Mucosa of stomach (tissue), 1 donor: ENCODE measurements around the gene KCNMA1.
"Not testable (repeated sequence)": the region's sequence is repeated elsewhere in the genome, so short reads cannot be mapped to it uniquely, and the experiment has no call there.

Experiments used
- H3K27me3 ChIP-seq: one replicate; pipeline ENCODE4 v1.7.0; 2013; ENCODE audit warnings: mild to moderate bottlenecking, low read length; ENCODE audit not compliant: control insufficient read depth, insufficient read depth
- H3K36me3 ChIP-seq: one replicate; pipeline ENCODE4 v1.7.0; 2013; ENCODE audit warnings: low read length; ENCODE audit not compliant: control insufficient read depth, insufficient read depth
- H3K4me1 ChIP-seq: one replicate; pipeline ENCODE4 v1.7.0; 2013; ENCODE audit warnings: mild to moderate bottlenecking, low read length; ENCODE audit not compliant: control insufficient read depth, insufficient read depth
- H3K4me3 ChIP-seq: one replicate; pipeline ENCODE4 v1.7.0; 2013; ENCODE audit warnings: low read length
- H3K9ac ChIP-seq: one replicate; pipeline ENCODE4 v1.7.0; 2013; ENCODE audit warnings: mild to moderate bottlenecking, low read length, moderate library complexity
- H3K9me3 ChIP-seq: one replicate; pipeline ENCODE4 v1.7.0; 2013; ENCODE audit warnings: mild to moderate bottlenecking, low read length, moderate library complexity; ENCODE audit not compliant: control insufficient read depth
- donor health status: Pancreatic carcinoma.

KCNMA1 gene

DNA sequence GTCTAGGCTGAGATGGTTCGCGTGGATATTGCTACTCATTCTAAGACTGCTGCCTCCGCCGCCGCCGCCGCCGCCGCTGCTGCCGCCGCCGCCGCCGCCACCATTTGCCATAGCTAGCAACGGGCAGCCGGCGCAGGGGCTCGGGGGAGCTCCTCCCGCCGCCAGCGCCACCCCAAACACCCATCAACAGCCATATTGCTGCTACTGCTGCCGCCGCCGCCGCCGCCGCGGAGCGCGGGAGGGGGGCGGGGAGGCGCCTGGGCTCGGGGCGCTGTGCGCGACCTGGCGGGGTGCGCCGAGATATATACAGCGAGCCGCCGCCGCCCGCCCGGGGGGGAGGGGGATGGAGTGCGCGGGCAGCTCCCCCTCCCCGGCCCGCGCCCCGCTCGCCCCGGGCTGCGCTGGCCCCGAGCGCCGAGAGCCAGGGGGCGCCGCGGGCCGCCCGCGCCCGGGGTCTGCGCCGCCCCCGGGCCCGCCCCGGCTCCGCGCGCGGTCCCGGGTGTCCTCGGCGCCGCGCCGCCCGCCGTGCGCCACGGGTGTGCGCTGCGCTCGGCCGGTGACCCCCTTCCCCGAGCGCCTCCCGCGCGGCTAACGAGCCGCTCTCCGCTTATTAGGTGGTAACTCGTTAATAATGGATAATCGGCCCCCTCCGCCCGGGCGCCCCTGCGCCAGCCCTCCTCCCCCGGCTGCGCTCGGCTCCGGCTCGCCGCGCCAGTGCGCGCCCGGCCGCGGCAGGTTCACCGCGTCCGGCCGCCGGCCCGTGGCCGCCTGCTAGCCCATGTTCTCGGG is at the start of gene KCNMA1:
TSS of gene KCNMA1 (minus strand) at position 277 of the 789 bp plus-strand sequence.
- H3K9ac ChIP-seq, result peak within 1 kb of the TSS; percentile 50
- no peaks in the 10 kb centered on the region for H3K36me3 ChIP-seq
- no peaks in the 10 kb centered on the region for H3K4me1 ChIP-seq
- H3K9me3 ChIP-seq, result no peaks in the 10 kb centered on the region
- no peak within 1 kb of the TSS for H3K4me3 ChIP-seq
- H3K27me3 ChIP-seq, result peaks cover 60% of the 10 kb centered on the region

DNA sequence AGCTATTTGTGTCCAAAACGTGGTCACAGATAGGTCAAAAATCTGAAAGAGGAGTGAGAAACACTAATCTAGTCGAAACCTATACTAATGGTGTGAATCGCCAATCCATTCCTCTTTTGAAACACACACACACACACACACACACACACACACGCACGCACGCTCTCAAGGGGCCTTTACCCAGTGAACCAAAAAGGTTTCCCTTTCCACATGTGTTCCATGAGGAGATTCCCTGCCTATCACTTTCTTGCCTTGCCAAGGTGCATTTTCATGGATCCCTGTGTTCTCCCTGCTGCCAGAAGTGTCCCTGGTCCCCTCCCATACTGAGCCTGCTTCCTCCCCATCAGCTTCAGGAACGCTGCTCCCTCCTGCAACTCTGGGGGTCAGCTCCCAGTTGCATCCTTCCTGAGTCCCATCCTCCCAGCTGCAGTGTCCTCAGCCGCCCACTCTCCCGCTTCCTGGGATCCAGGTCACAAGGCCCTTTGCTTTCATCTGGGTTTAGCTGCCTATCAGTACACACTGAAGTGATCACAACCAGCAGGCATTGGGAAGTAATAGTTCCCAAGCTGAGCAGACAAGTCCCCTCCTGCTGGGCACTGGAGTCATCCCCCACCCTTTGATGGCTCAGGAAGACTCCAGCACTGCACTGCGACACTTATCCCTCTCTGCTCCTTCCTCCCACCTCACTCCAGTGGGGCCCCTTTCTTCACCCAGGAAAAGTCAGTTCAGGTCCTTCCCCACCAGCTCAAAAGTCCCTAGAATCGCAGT is 49.2 kb upstream of the KCNMA1 start:
- Histone ChIP-seq H3K27me3 (no peaks in the 10 kb centered on the region), H3K4me3 (no peak overlapping the region), H3K36me3 (no peaks in the 10 kb centered on the region), H3K9me3 (no peaks in the 10 kb centered on the region), H3K4me1 (peaks cover 9% of the 10 kb centered on the region), H3K9ac (no peak overlapping the region)

DNA sequence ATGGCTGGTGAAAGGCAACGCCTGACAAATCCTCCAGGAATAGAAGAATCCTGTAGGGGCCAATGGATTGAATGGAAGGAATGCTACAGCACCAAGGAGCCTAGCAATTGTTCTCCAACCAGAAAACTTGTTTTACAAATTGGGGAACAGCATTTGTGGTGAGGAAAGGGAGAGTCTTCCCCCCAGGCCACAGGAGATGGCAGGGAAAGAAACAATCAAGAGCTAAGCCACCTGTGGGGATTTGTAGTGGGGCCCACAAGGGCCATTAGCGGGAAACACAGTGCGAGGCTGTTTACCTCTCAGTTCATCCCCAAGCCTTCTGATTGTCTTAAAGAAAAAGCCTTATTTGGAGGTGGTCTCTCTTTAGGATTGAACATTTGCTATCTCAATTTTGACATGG is 48.5 kb upstream of the KCNMA1 start:
- no peaks in the 10 kb centered on the region for H3K27me3 ChIP-seq
- H3K36me3 ChIP-seq, result no peaks in the 10 kb centered on the region
- H3K4me1 ChIP-seq, result peaks cover 9% of the 10 kb centered on the region
- no peaks in the 10 kb centered on the region for H3K9me3 ChIP-seq
- no peak overlapping the region for H3K9ac ChIP-seq
- no peak overlapping the region for H3K4me3 ChIP-seq

DNA sequence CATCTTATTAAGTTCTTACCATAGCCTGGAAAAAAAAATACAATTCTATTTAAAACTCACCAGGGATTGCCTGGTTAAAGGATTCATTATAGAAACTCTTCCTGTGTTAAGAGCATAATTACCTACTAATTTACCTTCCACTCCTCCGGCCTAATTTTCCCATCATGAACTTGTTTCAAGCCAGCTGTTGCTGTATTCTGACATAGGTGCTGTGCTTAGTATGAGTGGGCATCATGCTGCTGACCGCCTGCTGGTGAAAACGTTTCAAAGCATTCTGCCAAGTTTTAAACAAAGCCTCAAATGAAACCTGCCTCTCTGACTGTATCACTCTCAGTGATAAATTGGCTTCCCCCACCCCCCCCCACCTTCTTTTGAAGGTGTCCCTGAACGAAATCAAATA is 47.8 kb upstream of the KCNMA1 start:
- H3K9ac ChIP-seq, result no peak overlapping the region
- H3K36me3 ChIP-seq, result no peaks in the 10 kb centered on the region
- no peak overlapping the region for H3K4me3 ChIP-seq
- no peaks in the 10 kb centered on the region for H3K27me3 ChIP-seq
- H3K9me3 ChIP-seq, result no peaks in the 10 kb centered on the region
- H3K4me1 ChIP-seq, result peaks cover 9% of the 10 kb centered on the region

DNA sequence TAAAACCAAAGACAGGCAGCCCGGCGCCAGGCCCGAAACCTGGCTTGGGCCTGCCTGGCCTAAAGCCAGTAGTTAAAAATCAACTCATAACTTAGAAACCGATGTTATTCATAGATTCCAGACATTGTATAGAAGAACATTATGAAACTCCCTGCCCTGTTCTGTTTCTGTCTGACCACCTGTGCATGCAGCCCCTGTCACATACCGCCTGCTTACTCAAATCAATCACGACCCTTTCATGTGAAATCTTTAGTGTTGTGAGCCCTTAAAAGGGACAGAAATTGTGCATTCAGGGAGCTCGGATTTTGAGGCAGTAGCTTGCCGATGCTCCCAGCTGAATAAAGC is 45.5 kb upstream of the KCNMA1 start:
- H3K9ac ChIP-seq, H3K4me1 ChIP-seq, H3K27me3 ChIP-seq, H3K4me3 ChIP-seq, H3K36me3 ChIP-seq, H3K9me3 ChIP-seq: not testable (repeated sequence)

DNA sequence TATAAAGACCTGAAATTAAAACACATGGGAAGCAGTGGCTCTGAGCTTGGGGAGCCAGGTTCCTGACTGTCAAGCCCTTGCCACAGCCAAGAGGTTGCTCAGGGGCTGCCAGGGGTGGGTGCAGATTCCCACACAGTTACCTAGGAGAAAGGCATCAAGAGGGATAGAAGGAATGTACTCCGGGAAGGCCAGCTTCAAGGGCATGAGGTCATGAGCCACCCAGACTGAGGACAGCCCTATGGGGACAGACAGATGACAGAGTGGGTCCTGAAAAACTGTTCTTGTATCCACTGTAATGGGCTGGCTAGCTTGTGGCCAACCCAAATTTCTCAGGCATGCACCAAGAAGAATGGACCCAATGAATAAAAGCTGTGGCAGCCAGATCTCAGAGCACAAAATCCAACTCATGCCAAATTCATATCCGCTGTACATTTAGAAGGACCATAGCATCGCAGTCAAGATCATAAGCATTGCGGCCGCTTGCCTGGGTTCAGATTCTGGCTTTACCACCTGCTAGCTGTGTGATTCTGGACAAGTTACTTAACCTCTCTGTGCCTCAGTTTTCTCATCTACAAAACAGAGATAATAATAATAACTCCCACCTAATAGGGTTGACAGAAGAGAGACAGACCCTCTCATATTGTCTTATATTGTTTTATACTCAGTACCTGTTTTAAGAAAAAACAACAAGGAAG is 44.9 kb upstream of the KCNMA1 start:
- H3K4me1 ChIP-seq, result peaks cover 9% of the 10 kb centered on the region
- no peaks in the 10 kb centered on the region for H3K27me3 ChIP-seq
- H3K9ac ChIP-seq, result no peak overlapping the region
- no peak overlapping the region for H3K4me3 ChIP-seq
- no peaks in the 10 kb centered on the region for H3K9me3 ChIP-seq
- no peaks in the 10 kb centered on the region for H3K36me3 ChIP-seq

DNA sequence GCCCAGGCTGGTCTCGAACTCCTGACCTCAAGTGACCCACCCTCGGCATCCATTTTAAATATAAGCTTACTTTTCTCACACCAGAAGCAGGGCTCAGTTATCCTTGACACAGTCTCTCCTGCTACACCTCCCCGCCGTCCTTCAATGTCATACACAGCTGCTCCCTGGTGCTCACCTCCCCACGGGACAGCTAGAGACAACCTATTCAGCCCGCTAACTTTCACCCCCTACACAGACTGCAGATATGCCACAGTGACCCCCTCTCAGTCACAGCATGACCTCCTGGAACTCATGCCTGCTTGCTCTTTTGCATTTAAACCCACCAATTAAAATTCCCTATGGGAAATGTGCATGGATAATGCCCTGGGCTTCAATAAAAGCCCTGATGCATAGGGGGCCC is 44.2 kb upstream of the KCNMA1 start:
- no peak overlapping the region for H3K9ac ChIP-seq
- no peaks in the 10 kb centered on the region for H3K9me3 ChIP-seq
- no peaks in the 10 kb centered on the region for H3K36me3 ChIP-seq
- peaks cover 9% of the 10 kb centered on the region for H3K4me1 ChIP-seq
- H3K27me3 ChIP-seq, result no peaks in the 10 kb centered on the region
- H3K4me3 ChIP-seq, result no peak overlapping the region

DNA sequence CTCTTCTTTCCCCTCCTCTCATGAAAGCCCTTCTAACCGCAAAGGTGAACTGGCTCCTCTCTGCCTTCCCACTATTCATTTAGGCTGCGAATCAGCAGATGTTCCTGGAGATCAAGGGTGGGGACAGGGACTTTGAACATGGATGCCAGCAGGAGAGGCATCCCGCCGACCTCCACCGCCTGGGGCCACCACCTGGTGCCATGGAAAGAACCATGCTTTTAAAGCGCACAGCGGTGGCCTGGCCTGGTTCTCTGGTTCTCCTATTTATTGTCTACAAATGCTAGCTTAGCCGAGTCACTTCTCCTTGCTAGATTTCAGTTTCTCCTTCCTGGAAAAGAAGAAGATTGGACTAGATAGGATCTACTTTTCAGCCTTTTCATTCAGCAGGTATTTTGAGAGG is 43.2 kb upstream of the KCNMA1 start:
- no peaks in the 10 kb centered on the region for H3K27me3 ChIP-seq
- H3K4me3 ChIP-seq, result no peak overlapping the region
- H3K9me3 ChIP-seq, result no peaks in the 10 kb centered on the region
- no peaks in the 10 kb centered on the region for H3K36me3 ChIP-seq
- H3K4me1 ChIP-seq, result peaks cover 9% of the 10 kb centered on the region
- no peak overlapping the region for H3K9ac ChIP-seq

DNA sequence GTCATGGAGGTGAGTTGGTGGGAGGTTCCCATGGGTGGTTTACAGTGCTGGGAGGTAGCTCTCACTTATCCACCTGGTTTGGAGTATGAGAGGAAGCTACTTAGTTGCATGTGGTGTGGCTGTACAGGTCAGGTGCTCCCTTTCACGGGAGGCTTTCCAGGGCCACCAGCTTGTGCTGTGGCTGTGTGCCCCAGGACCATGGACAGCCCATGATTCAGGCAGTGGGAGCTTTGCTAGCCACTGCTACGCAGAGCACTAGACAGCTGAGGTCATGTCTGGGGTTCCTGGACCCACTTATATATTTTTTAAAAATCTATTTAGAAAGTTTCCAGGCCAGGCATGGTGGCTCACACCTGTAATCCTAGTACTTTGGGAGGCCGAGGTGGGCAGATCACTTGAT is 42.5 kb upstream of the KCNMA1 start:
- peaks cover 9% of the 10 kb centered on the region for H3K4me1 ChIP-seq
- no peaks in the 10 kb centered on the region for H3K27me3 ChIP-seq
- no peaks in the 10 kb centered on the region for H3K9me3 ChIP-seq
- H3K36me3 ChIP-seq, result no peaks in the 10 kb centered on the region
- H3K9ac ChIP-seq, result no peak overlapping the region
- H3K4me3 ChIP-seq, result no peak overlapping the region

DNA sequence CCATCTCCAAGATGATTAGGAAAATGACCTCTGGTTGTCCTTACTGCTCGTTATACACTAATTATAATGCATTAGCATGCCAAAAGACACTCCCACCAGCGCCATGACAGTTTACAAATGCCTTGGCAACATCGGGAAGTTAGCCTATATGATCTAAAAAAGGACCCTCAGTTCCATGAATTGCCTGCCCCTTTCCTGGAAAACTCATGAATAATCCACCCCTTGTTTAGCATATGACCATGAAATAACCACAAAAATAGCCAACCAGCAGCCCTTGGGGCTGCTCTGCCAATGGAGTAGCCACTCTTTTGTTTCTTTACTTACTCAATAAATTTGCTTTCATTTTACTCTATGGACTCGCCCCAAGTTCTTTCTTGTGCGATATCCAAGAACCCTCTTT is 41.6 kb upstream of the KCNMA1 start:
- Histone ChIP-seq H3K4me3 (no peak overlapping the region), H3K27me3 (no peaks in the 10 kb centered on the region), H3K9ac (no peak overlapping the region)

DNA sequence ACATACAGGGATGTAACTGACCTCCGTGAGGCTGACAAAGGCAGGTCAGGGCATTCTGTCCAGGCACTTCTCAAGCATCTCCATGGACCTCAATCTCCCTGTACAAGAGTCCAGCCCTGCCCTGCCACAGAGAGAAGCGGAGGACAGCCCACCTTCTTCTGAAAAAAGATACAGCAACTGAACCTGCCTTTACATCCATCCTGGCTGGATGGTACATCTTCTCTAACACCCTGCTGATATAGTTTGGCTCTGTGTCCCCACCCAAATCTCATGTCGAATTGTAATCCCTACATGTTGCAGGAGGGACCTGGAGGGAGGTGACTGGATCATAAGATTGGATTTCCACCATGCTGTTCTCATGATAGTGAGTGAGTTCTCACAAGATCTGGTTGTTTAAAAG is 40.5 kb upstream of the KCNMA1 start:
- peaks cover 9% of the 10 kb centered on the region for H3K4me1 ChIP-seq
- H3K36me3 ChIP-seq, result no peaks in the 10 kb centered on the region
- H3K4me3 ChIP-seq, result no peak overlapping the region
- no peaks in the 10 kb centered on the region for H3K9me3 ChIP-seq
- H3K9ac ChIP-seq, result no peak overlapping the region
- no peaks in the 10 kb centered on the region for H3K27me3 ChIP-seq

More for the DNA sequence above, 41.6 kb upstream of the KCNMA1 start:
- Histone ChIP-seq H3K36me3 (no peaks in the 10 kb centered on the region), H3K9me3 (no peaks in the 10 kb centered on the region), H3K4me1 (peaks cover 9% of the 10 kb centered on the region)

DNA sequence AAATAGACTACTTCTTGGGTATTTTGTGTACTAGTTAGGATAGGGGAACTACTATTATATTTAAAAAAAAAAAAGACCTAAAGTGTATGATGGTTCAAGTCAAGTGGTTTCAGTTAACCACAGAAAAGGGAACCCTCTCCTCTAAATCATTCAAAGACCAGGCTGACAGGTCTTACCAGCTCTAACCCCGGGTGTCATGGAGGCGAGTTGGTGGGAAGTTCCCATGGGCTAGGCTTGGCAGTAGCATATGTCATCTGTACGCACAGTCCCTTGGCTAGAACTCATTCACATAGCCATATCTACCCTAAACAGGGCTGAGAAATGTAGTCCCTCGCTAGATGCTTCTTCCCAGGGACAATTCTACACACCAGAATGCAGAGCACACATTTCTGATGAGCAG is 37.7 kb upstream of the KCNMA1 start:
- Histone ChIP-seq H3K27me3 (no peaks in the 10 kb centered on the region), H3K4me1 (no peaks in the 10 kb centered on the region), H3K9ac (no peak overlapping the region), H3K9me3 (no peaks in the 10 kb centered on the region), H3K36me3 (no peaks in the 10 kb centered on the region), H3K4me3 (no peak overlapping the region)
